Endothelial cell of umbilical vein (primary cell): ENCODE results near the gene PDCD1LG2. TPM values are rescaled to one million over a fixed set of nuclear protein-coding genes. Genes with fewer than 3 reads are reported as not detected.

ENCODE experiments used
- BruUV-seq: library from RNA; stranded (reverse); fragments of 400-500 nt; replicated peaks from 2 replicates; lab custom pipeline; 2021; lab: Mats Ljungman, UMichigan
- CTCF ChIA-PET: fragments of 300-600, 350-600 bp; sonication (Branson Sonifier 250); formaldehyde crosslinking; loops from one replicate; lab custom pipeline; 2021; ENCODE audit warnings: antibody characterized with exemption, inconsistent platforms; lab: Charles Lee
- POLR2A ChIA-PET: fragments of 300-600, 350-600 bp; sonication (Branson Sonifier 250); formaldehyde crosslinking; loops from one replicate; lab custom pipeline; 2021; ENCODE audit warnings: antibody characterized with exemption, inconsistent platforms; lab: Charles Lee
- DNase-seq: peaks from one replicate; pipeline ENCODE4 v3.0.0-alpha.2; 2011; ENCODE audit warnings: low read depth, low spot score
- FAIRE-seq: peaks from 2 replicates; lab custom pipeline; 2011; peaks lifted over from hg19 to GRCh38; lab: Jason Lieb, UNC
- H2AFZ ChIP-seq: 2 replicates; pipeline ENCODE4 v1.6.0; 2012; ENCODE audit warnings: low read depth, low read length, control low read depth, inconsistent platforms
- H3K27ac ChIP-seq: 2 replicates; pipeline ENCODE4 v1.5.1; 2011; ENCODE audit warnings: low read depth, mild to moderate bottlenecking, control low read depth, low read length, moderate library complexity; ENCODE audit not compliant: insufficient read depth
- H3K27me3 ChIP-seq, 2 experiments: 2 replicates each; pipeline versions ENCODE4 v1.6.0 to v1.6.1; 2011; ENCODE audit warnings: low read length in 2 of 2, mixed read lengths in 1 of 2; ENCODE audit not compliant: control insufficient read depth in 2 of 2, insufficient read depth in 2 of 2
- H3K36me3 ChIP-seq, 2 experiments: 2 replicates in 1 of 2; 3 replicates in 1 of 2; pipeline ENCODE4 v1.5.1; 2011; ENCODE audit warnings: low read length in 2 of 2, mild to moderate bottlenecking in 1 of 2, moderate library complexity in 1 of 2; ENCODE audit not compliant: control insufficient read depth in 2 of 2, insufficient read depth in 2 of 2; ENCODE audit errors: extremely low read depth in 1 of 2
- H3K4me1 ChIP-seq: 3 replicates; pipeline ENCODE4 v1.5.1; 2011; ENCODE audit warnings: mild to moderate bottlenecking, low read length; ENCODE audit not compliant: control insufficient read depth, insufficient read depth; ENCODE audit errors: extremely low read depth
- H3K4me2 ChIP-seq: 2 replicates; pipeline ENCODE4 v1.6.1; 2011; ENCODE audit warnings: low read length, control low read depth, mixed read lengths; ENCODE audit not compliant: insufficient read depth
- H3K4me3 ChIP-seq, 3 experiments: fragments of 200-600 bp in 1 of 3; sonication (generic), shearing (Covaris generic) in 1 of 3; replicated peaks in 1 of 3; 2 replicates each; pipeline ENCODE4 v1.5.1; 2011 to 2016; ENCODE audit warnings: control low read depth in 3 of 3, low read length in 3 of 3, mild to moderate bottlenecking in 2 of 3, inconsistent platforms in 1 of 3, low read depth in 1 of 3, moderate library complexity in 1 of 3; ENCODE audit not compliant: insufficient read depth in 1 of 3
- H3K79me2 ChIP-seq: 2 replicates; pipeline ENCODE4 v1.6.0; 2012; ENCODE audit warnings: low read length, inconsistent platforms; ENCODE audit not compliant: control insufficient read depth, insufficient read depth
- H3K9ac ChIP-seq: replicated peaks from 2 replicates; pipeline ENCODE3; 2011; ENCODE audit warnings: low read length, control low read depth; ENCODE audit not compliant: insufficient read depth; ENCODE audit errors: extremely low read depth
- H3K9me1 ChIP-seq: replicated peaks from 3 replicates; pipeline ENCODE4 v1.6.0; 2011; ENCODE audit warnings: mild to moderate bottlenecking, low read length; ENCODE audit not compliant: control insufficient read depth, insufficient read depth; ENCODE audit errors: extremely low read depth
- H3K9me3 ChIP-seq: replicated peaks from 2 replicates; pipeline ENCODE4 v1.5.1; 2012; ENCODE audit warnings: low read length, inconsistent platforms; ENCODE audit not compliant: control insufficient read depth, insufficient read depth
- H4K20me1 ChIP-seq: replicated peaks from 2 replicates; pipeline ENCODE3; 2011; ENCODE audit warnings: mild to moderate bottlenecking, low read length; ENCODE audit not compliant: control insufficient read depth, insufficient read depth; ENCODE audit errors: extremely low read depth
- CTCF ChIP-seq, 2 donors: IDR thresholded peaks; 1 replicate in 1 of 2; 2 replicates in 1 of 2; pipeline ENCODE4 v1.5.1; 2011; ENCODE audit warnings: low read length in 2 of 2, mild to moderate bottlenecking in 2 of 2, moderate library complexity in 2 of 2, control low read depth in 1 of 2, inconsistent platforms in 1 of 2, low read depth in 1 of 2; ENCODE audit not compliant: insufficient read depth in 1 of 2; ENCODE audit errors: extremely low read depth in 1 of 2
- EZH2 ChIP-seq: IDR thresholded peaks from 2 replicates; pipeline ENCODE4 v1.6.1; 2012; ENCODE audit warnings: borderline replicate concordance, low read depth, mild to moderate bottlenecking, moderate library complexity, low read length, inconsistent platforms; ENCODE audit not compliant: severe bottlenecking
- FOS ChIP-seq: IDR thresholded peaks from 2 replicates; pipeline ENCODE4 v1.6.1; 2011; ENCODE audit warnings: mild to moderate bottlenecking, low read length, moderate library complexity, borderline replicate concordance; ENCODE audit not compliant: insufficient read depth
- GATA2 ChIP-seq: IDR thresholded peaks from 2 replicates; pipeline ENCODE4 v1.7.0; 2011; ENCODE audit warnings: low read depth, mild to moderate bottlenecking, moderate library complexity, mixed read lengths, low read length; ENCODE audit not compliant: insufficient read length, insufficient read depth
- JUN ChIP-seq: IDR thresholded peaks from 2 replicates; pipeline ENCODE4 v1.6.1; 2011; ENCODE audit warnings: borderline replicate concordance, low read depth; ENCODE audit not compliant: insufficient read length, insufficient read depth
- MAX ChIP-seq: IDR thresholded peaks from 2 replicates; pipeline ENCODE4 v1.6.1; 2011; ENCODE audit not compliant: insufficient read depth, insufficient read length
- MYC ChIP-seq: IDR thresholded peaks from one replicate; pipeline ENCODE4 v1.6.1; 2011; ENCODE audit warnings: mild to moderate bottlenecking, low read depth, low read length
- POLR2A ChIP-seq: IDR thresholded peaks from 2 replicates; pipeline ENCODE4 v1.6.1; 2012; ENCODE audit warnings: low read depth, mild to moderate bottlenecking, control low read depth, low read length
- POLR2AphosphoS5 ChIP-seq: IDR thresholded peaks from 2 replicates; pipeline ENCODE4 v1.6.1; 2012; ENCODE audit warnings: low read depth, mild to moderate bottlenecking, control low read depth, low read length, moderate library complexity; ENCODE audit not compliant: insufficient read depth
- dilution Hi-C: fragments of 300-500 bp; cut with MboI; formaldehyde crosslinking; loops from one replicate; pipeline ENCODE4 v1.15.0; 2019; ENCODE audit warnings: low sequenced_read_pairs; ENCODE audit not compliant: extremely low pct_ligation_motif_present
- intact Hi-C: fragments of 100-400 bp; cut with micrococcal nuclease; formaldehyde crosslinking; loops from one replicate; pipeline ENCODE4 v1.10.0; 2022
- polyA plus RNA-seq, 4 experiments: library from polyadenylated mRNA; depleted of rRNA in 3 of 4; stranded (reverse) in 3 of 4; unstranded in 1 of 4; fragments of >200 nt; gene quantifications; 2 replicates each; pipeline versions ENCODE4 v1.2.1 to v1.2.3, GENCODE V29; 2011 to 2012; ENCODE audit warnings: missing spikeins in 1 of 4
- total RNA-seq: library from RNA; stranded (reverse); gene quantifications from 2 replicates; pipeline ENCODE4 v1.2.3, GENCODE V29; 2021

PDCD1LG2 gene
- total and polyA plus RNA-seq, 2 donors (not counting 3 experiments of a cell fraction or from before 2014, with no cell fraction given): 7.9 to 9.5 TPM

GRCh38 chr9:5478206-5478605 is 32.1 kb upstream of the PDCD1LG2 start:
- dilution Hi-C loops: no loop called here

More at GRCh38 chr9:5478206-5478605, 32.1 kb upstream of the PDCD1LG2 start:
- Histone ChIP-seq H3K27me3 (no peaks in the 10 kb centered on the region), H3K27ac (no peak overlapping the region), H3K79me2 (no peaks in the 10 kb centered on the region), H4K20me1 (no peaks in the 10 kb centered on the region), H3K9me3 (no peaks in the 10 kb centered on the region), H3K4me3 (no peak overlapping the region), H3K9me1 (no peaks in the 10 kb centered on the region), H2AFZ (no peak overlapping the region), H3K4me1 (no peaks in the 10 kb centered on the region), H3K36me3 (no peaks in the 10 kb centered on the region), H3K4me2 (no peak overlapping the region), H3K9ac (no peak overlapping the region)
- BruUV-seq: no TSS peak
- CTCF ChIA-PET: no interaction called here
- POLR2A ChIA-PET: no interaction called here
- DNase-seq (no peak), FAIRE-seq (no peak)
- intact Hi-C loops: no loop called here
- TF ChIP-seq MYC (no peak), GATA2 (no peak), CTCF (IDR thresholded peaks at IDR 0.05; ENCODE audit: extremely low read depth in 1 of 2, insufficient read depth in 1 of 2, low read depth in 1 of 2, low read length in 2 of 2) (no peak), EZH2 (no peak), POLR2AphosphoS5 (no peak), MAX (no peak), POLR2A (no peak), JUN (no peak), FOS (no peak)
